ENCODE data around the gene SGPL1.
"Not testable (repeated sequence)": the region's sequence is repeated elsewhere in the genome, so short reads cannot be mapped to it uniquely, and the experiment has no call there.

Gene SGPL1

GRCh38 chr10:70815504-70816219 is at the start of gene SGPL1:
Gene SGPL1 (plus strand): TSS chr10:70815948. CDS start chr10:70816854, 906 bp downstream.
- DNase-seq, result peak; percentile 89 to 90

GRCh38 chr10:70768026-70768685 is 47.6 kb upstream of the SGPL1 start:
- not testable (repeated sequence) for DNase-seq

GRCh38 chr10:70769121-70769520 is 46.6 kb upstream of the SGPL1 start:
- no peak for DNase-seq

GRCh38 chr10:70770001-70770400 is 45.7 kb upstream of the SGPL1 start:
- no peak for DNase-seq

- not testable (repeated sequence) for DNase-seq
Observed at GRCh38 chr10:70770516-70770915, 45.2 kb upstream of the SGPL1 start.

GRCh38 chr10:70771311-70772194 is 44.2 kb upstream of the SGPL1 start:
- no peak for DNase-seq

GRCh38 chr10:70772627-70773026 is 43.1 kb upstream of the SGPL1 start:
- no peak for DNase-seq

GRCh38 chr10:70773461-70773860 is 42.3 kb upstream of the SGPL1 start:
- no peak for DNase-seq

GRCh38 chr10:70773965-70774809 is 41.6 kb upstream of the SGPL1 start:
- DNase-seq, result no peak

GRCh38 chr10:70774810-70775678 is 40.7 kb upstream of the SGPL1 start:
- no peak for DNase-seq

- DNase-seq, result no peak
Observed at GRCh38 chr10:70775679-70776454, 39.9 kb upstream of the SGPL1 start.

GRCh38 chr10:70776455-70777005 is 39.2 kb upstream of the SGPL1 start:
- no peak for DNase-seq

GRCh38 chr10:70777063-70777875 is 38.5 kb upstream of the SGPL1 start:
- DNase-seq, result no peak

GRCh38 chr10:70778267-70778924 is 37.4 kb upstream of the SGPL1 start:
- DNase-seq, result no peak

GRCh38 chr10:70779088-70779487 is 36.7 kb upstream of the SGPL1 start:
- no peak for DNase-seq

GRCh38 chr10:70779511-70780369 is 36.0 kb upstream of the SGPL1 start:
- DNase-seq, result no peak

GRCh38 chr10:70780370-70780760 is 35.4 kb upstream of the SGPL1 start:
- DNase-seq, result no peak

GRCh38 chr10:70780772-70781171 is 35.0 kb upstream of the SGPL1 start:
- no peak for DNase-seq
